Trophoblast cell (in vitro differentiated cells and primary cell): ENCODE measurements around the gene MAPRE3.

Source experiments
- DNase-seq, 2 donors: peaks; one replicate each; pipeline ENCODE4 v3.0.0-alpha.2; 2016
- H2AFZ ChIP-seq: 2 replicates; pipeline ENCODE4 v1.6.1; 2013; ENCODE audit warnings: low read length, moderate library complexity, mild to moderate bottlenecking; ENCODE audit not compliant: insufficient read depth, poor library complexity
- H2AK5ac ChIP-seq: 2 replicates; pipeline ENCODE4 v1.6.1; 2013; ENCODE audit warnings: mild to moderate bottlenecking, low read length
- H2BK120ac ChIP-seq: 2 replicates; pipeline ENCODE4 v1.6.1; 2013; ENCODE audit warnings: low read length, mild to moderate bottlenecking, moderate library complexity; ENCODE audit not compliant: insufficient read depth, poor library complexity
- H2BK12ac ChIP-seq: 2 replicates; pipeline ENCODE4 v1.6.1; 2013; ENCODE audit warnings: mild to moderate bottlenecking, low read length, moderate library complexity
- H2BK5ac ChIP-seq: 2 replicates; pipeline ENCODE4 v1.6.1; 2013; ENCODE audit warnings: low read length, low read depth, moderate library complexity, mild to moderate bottlenecking; ENCODE audit not compliant: poor library complexity
- H3K14ac ChIP-seq: 2 replicates; pipeline ENCODE4 v1.6.1; 2013; ENCODE audit warnings: mild to moderate bottlenecking, low read length
- H3K18ac ChIP-seq: 2 replicates; pipeline ENCODE4 v1.6.1; 2013; ENCODE audit warnings: mild to moderate bottlenecking, low read length
- H3K23ac ChIP-seq: 2 replicates; pipeline ENCODE4 v1.6.1; 2013; ENCODE audit warnings: low read length
- H3K27ac ChIP-seq: 2 replicates; pipeline ENCODE4 v1.5.1; 2013; ENCODE audit warnings: low read depth, mild to moderate bottlenecking, inconsistent platforms, low read length, moderate library complexity
- H3K27me3 ChIP-seq: 2 replicates; pipeline ENCODE4 v1.6.1; 2013; ENCODE audit warnings: inconsistent platforms, mild to moderate bottlenecking, low read length, moderate library complexity; ENCODE audit not compliant: insufficient read depth
- H3K36me3 ChIP-seq, 2 experiments: 1 replicate in 1 of 2; 2 replicates in 1 of 2; pipeline ENCODE4 v1.6.1; 2013; ENCODE audit warnings: low read length in 2 of 2, mild to moderate bottlenecking in 2 of 2, moderate library complexity in 1 of 2; ENCODE audit not compliant: insufficient read depth in 2 of 2, control insufficient read depth in 1 of 2
- H3K4ac ChIP-seq: 2 replicates; pipeline ENCODE4 v1.6.1; 2013; ENCODE audit warnings: low read depth, mild to moderate bottlenecking, low read length, moderate library complexity
- H3K4me1 ChIP-seq, 2 experiments: 1 replicate in 1 of 2; 2 replicates in 1 of 2; pipeline ENCODE4 v1.6.1; 2013; ENCODE audit warnings: low read length in 2 of 2, mild to moderate bottlenecking in 2 of 2, moderate library complexity in 1 of 2; ENCODE audit not compliant: insufficient read depth in 2 of 2, control insufficient read depth in 1 of 2
- H3K4me2 ChIP-seq: 2 replicates; pipeline ENCODE4 v1.6.1; 2013; ENCODE audit warnings: inconsistent platforms, mild to moderate bottlenecking, low read length, moderate library complexity
- H3K4me3 ChIP-seq: 2 replicates; pipeline ENCODE4 v1.5.1; 2013; ENCODE audit warnings: mild to moderate bottlenecking, low read depth, low read length, inconsistent platforms
- H3K79me1 ChIP-seq: one replicate; pipeline ENCODE4 v1.6.1; 2013; ENCODE audit warnings: low read length
- H3K79me2 ChIP-seq: 2 replicates; pipeline ENCODE4 v1.6.1; 2013; ENCODE audit warnings: low read length, mild to moderate bottlenecking; ENCODE audit not compliant: control insufficient read depth, insufficient read depth, poor library complexity
- H3K9ac ChIP-seq: 2 replicates; pipeline ENCODE4 v1.6.1; 2013; ENCODE audit warnings: mild to moderate bottlenecking, low read length
- H3K9me3 ChIP-seq: 2 replicates; pipeline ENCODE4 v1.6.1; 2013; ENCODE audit warnings: low read depth, mild to moderate bottlenecking, control low read depth, inconsistent platforms, low read length; ENCODE audit not compliant: insufficient read depth
- H4K12ac ChIP-seq: 2 replicates; pipeline ENCODE4 v1.6.1; 2013; ENCODE audit warnings: low read depth, mild to moderate bottlenecking, low read length, moderate library complexity
- H4K8ac ChIP-seq: 2 replicates; pipeline ENCODE4 v1.6.1; 2013; ENCODE audit warnings: low read depth, mild to moderate bottlenecking, low read length, moderate library complexity
- H4K91ac ChIP-seq: one replicate; pipeline ENCODE4 v1.6.1; 2013; ENCODE audit warnings: low read depth, mild to moderate bottlenecking, low read length, moderate library complexity
- WGBS: extraction: QIAGEN DNeasy Blood & Tissue Kit; methylation state at CpG from one replicate; pipeline ENCODE4 v1.1.7; 2013; ENCODE audit warnings: missing lambda C conversion rate; ENCODE audit not compliant: insufficient read length, insufficient coverage; ENCODE audit errors: extremely low coverage; 5-methylcytosine and 5-hydroxymethylcytosine counted together

MAPRE3 gene

GRCh38 chr2:27069961-27070618 is 99.7 kb downstream of the MAPRE3 start:
- Histone ChIP-seq H3K4me3 (no peak overlapping the region), H4K91ac (no peak overlapping the region), H2BK12ac (no peak overlapping the region), H4K12ac (peak overlapping the region; percentile 49), H3K9me3 (no peaks in the 10 kb centered on the region), H3K36me3 (peaks cover 28 to 39% of the 10 kb centered on the region in 2 experiments), H2AFZ (peak overlapping the region; percentile 27), H3K18ac (peak overlapping the region; percentile 63), H3K9ac (no peak overlapping the region), H3K27me3 (no peaks in the 10 kb centered on the region), H2BK120ac (no peak overlapping the region), H2AK5ac (no peak overlapping the region), H3K27ac (no peak overlapping the region), H3K79me1 (peaks cover 19% of the 10 kb centered on the region), H3K4me2 (peak overlapping the region; percentile 79), H3K79me2 (peaks cover 21% of the 10 kb centered on the region), H2BK5ac (no peak overlapping the region), H3K14ac (peak overlapping the region; percentile 81), H4K8ac (no peak overlapping the region), H3K23ac (no peak overlapping the region), H3K4me1 (peaks cover 6 to 18% of the 10 kb centered on the region in 2 experiments), H3K4ac (peak overlapping the region; percentile 92)
- DNase-seq: no peak
- WGBS: no CpG with 5 or more reads among the region's 8 CpGs

GRCh38 chr2:27070653-27071276 is 100.3 kb downstream of the MAPRE3 start:
- H3K79me2 ChIP-seq: peaks cover 21% of the 10 kb centered on the region
- H3K18ac ChIP-seq: peak overlapping the region; percentile 86
- H3K4me2 ChIP-seq: peak overlapping the region; percentile 79
- no CpG with 5 or more reads among the region's 11 CpGs for WGBS
- H3K4me3 ChIP-seq: peak overlapping the region; percentile 89
- H2BK120ac ChIP-seq: peak overlapping the region; percentile 67
- peak overlapping the region; percentile 78 for H2AK5ac ChIP-seq
- peaks cover 6 to 18% of the 10 kb centered on the region in 2 experiments for H3K4me1 ChIP-seq
- peak overlapping the region; percentile 93 for H3K9ac ChIP-seq
- no peak overlapping the region for H3K23ac ChIP-seq
- H3K9me3 ChIP-seq: no peaks in the 10 kb centered on the region
- H3K79me1 ChIP-seq: peaks cover 19% of the 10 kb centered on the region
- H2BK12ac ChIP-seq: peak overlapping the region; percentile 8
- H2BK5ac ChIP-seq: peak overlapping the region; percentile 77
- H4K12ac ChIP-seq: peak overlapping the region; percentile 92
- peak overlapping the region; percentile 76 for H4K91ac ChIP-seq
- H2AFZ ChIP-seq: peak overlapping the region; percentile 65
- H3K27me3 ChIP-seq: no peaks in the 10 kb centered on the region
- peak overlapping the region; percentile 81 for H3K14ac ChIP-seq
- H3K27ac ChIP-seq: peak overlapping the region; percentile 83
- peak overlapping the region; percentile 94 for H4K8ac ChIP-seq
- H3K4ac ChIP-seq: peak overlapping the region; percentile 92
- no peak for DNase-seq
- peaks cover 28 to 35% of the 10 kb centered on the region in 2 experiments for H3K36me3 ChIP-seq

GRCh38 chr2:27071277-27071989 is 101.0 kb downstream of the MAPRE3 start, which contains the start of gene OST4:
OST4 (minus strand) TSS chr2:27071654.
- H3K4ac ChIP-seq: peak within 1 kb of the TSS; percentile 92
- peak within 1 kb of the TSS; percentile 83 for H3K14ac ChIP-seq
- peak within 1 kb of the TSS; percentile 75 for H2BK120ac ChIP-seq
- DNase-seq: peak; percentile 95 to 98
- peaks cover 6 to 18% of the 10 kb centered on the region in 2 experiments for H3K4me1 ChIP-seq
- H4K12ac ChIP-seq: peak within 1 kb of the TSS; percentile 92
- H2BK12ac ChIP-seq: peak within 1 kb of the TSS; percentile 34
- H3K4me2 ChIP-seq: peak within 1 kb of the TSS; percentile 94
- H3K27ac ChIP-seq: peak within 1 kb of the TSS; percentile 93
- peak within 1 kb of the TSS; percentile 89 for H3K4me3 ChIP-seq
- no peak within 1 kb of the TSS for H3K23ac ChIP-seq
- no peaks in the 10 kb centered on the region for H3K27me3 ChIP-seq
- H4K91ac ChIP-seq: peak within 1 kb of the TSS; percentile 94
- H3K18ac ChIP-seq: peak within 1 kb of the TSS; percentile 86
- H2BK5ac ChIP-seq: peak within 1 kb of the TSS; percentile 77
- peaks cover 26 to 32% of the 10 kb centered on the region in 2 experiments for H3K36me3 ChIP-seq
- H4K8ac ChIP-seq: peak within 1 kb of the TSS; percentile 94
- peaks cover 19% of the 10 kb centered on the region for H3K79me1 ChIP-seq
- no CpG with 5 or more reads among the region's 86 CpGs for WGBS
- H2AK5ac ChIP-seq: peak within 1 kb of the TSS; percentile 85
- peak within 1 kb of the TSS; percentile 93 for H3K9ac ChIP-seq
- H3K79me2 ChIP-seq: peaks cover 21% of the 10 kb centered on the region
- no peaks in the 10 kb centered on the region for H3K9me3 ChIP-seq
- H2AFZ ChIP-seq: peak within 1 kb of the TSS; percentile 81
